HG02642 (cell line): ENCODE measurements around the gene ATP6V0E1.

Experiments used
- ATAC-seq: cut with Tn5 transposase; IDR thresholded peaks from one replicate; pipeline ENCODE4 v1.9.1; 2021; ENCODE audit warnings: mild to moderate bottlenecking; ENCODE audit not compliant: unreplicated experiment, poor library complexity

Gene ATP6V0E1

GRCh38 chr5:172956228-172956627, 27.3 kb upstream of the ATP6V0E1 start:
- no peak for ATAC-seq

GRCh38 chr5:172956936-172957335, 26.6 kb upstream of the ATP6V0E1 start:
- no peak for ATAC-seq

- no peak for ATAC-seq
Observed at GRCh38 chr5:172957458-172957857, 26.1 kb upstream of the ATP6V0E1 start.

- peak; percentile 62 for ATAC-seq
Observed at GRCh38 chr5:172958331-172959046, 25.1 kb upstream of the ATP6V0E1 start.

GRCh38 chr5:172959824-172960799, 23.5 kb upstream of the ATP6V0E1 start:
- no peak for ATAC-seq

GRCh38 chr5:172969921-172970320, 13.7 kb upstream of the ATP6V0E1 start:
- ATAC-seq, result no peak

- ATAC-seq, result no peak
Observed at GRCh38 chr5:172971482-172971881, 12.1 kb upstream of the ATP6V0E1 start.

- ATAC-seq, result no peak
Observed at GRCh38 chr5:172972552-172972951, 11.0 kb upstream of the ATP6V0E1 start.

GRCh38 chr5:172973127-172973916, 10.2 kb upstream of the ATP6V0E1 start:
- no peak for ATAC-seq

GRCh38 chr5:172973931-172974330, 9.6 kb upstream of the ATP6V0E1 start:
- ATAC-seq, result no peak

- ATAC-seq, result no peak
Observed at GRCh38 chr5:172975289-172975688, 8.3 kb upstream of the ATP6V0E1 start.

GRCh38 chr5:172979778-172980177, 3.8 kb upstream of the ATP6V0E1 start:
- ATAC-seq, result no peak

GRCh38 chr5:172981931-172982330, 1.6 kb upstream of the ATP6V0E1 start:
- no peak for ATAC-seq

GRCh38 chr5:172984244-172984953, 828 bp downstream of the ATP6V0E1 start:
- peak; percentile 56 for ATAC-seq

GRCh38 chr5:172985596-172985995, 2.0 kb downstream of the ATP6V0E1 start:
- no peak for ATAC-seq

- ATAC-seq, result no peak
Observed at GRCh38 chr5:172988276-172988675, 4.7 kb downstream of the ATP6V0E1 start.

- no peak for ATAC-seq
Observed at GRCh38 chr5:172990776-172991175, 7.2 kb downstream of the ATP6V0E1 start.

GRCh38 chr5:172994405-172994804, 10.8 kb downstream of the ATP6V0E1 start:
- no peak for ATAC-seq

- no peak for ATAC-seq
Observed at GRCh38 chr5:172999372-172999973, 15.9 kb downstream of the ATP6V0E1 start.

GRCh38 chr5:172999974-173000373, 16.4 kb downstream of the ATP6V0E1 start:
- ATAC-seq, result no peak
